K562 (cell line): Measurements from ENCODE around the gene CLEC4M. TPM values are rescaled to one million over a fixed set of nuclear protein-coding genes. Genes with fewer than 3 reads are reported as not detected.
A peak's percentile ranks its signal among the peaks of the same experiment; 100 is the strongest.

ENCODE experiments used
- BRD9 ChIP-seq: fragments of 450-650 bp; IDR thresholded peaks from 2 replicates; pipeline ENCODE4 v1.6.1; 2018; ENCODE audit warnings: low read depth; ENCODE audit not compliant: partially characterized antibody
- CBFA2T2 ChIP-seq: fragments of 450-650 bp; conservative IDR thresholded peaks from 2 replicates; pipeline ENCODE4 v1.6.1; 2017; ENCODE audit warnings: mild to moderate bottlenecking
- CBX3 ChIP-seq, 2 experiments: IDR thresholded peaks; 1 replicate in 1 of 2; 2 replicates in 1 of 2; pipeline ENCODE4 v1.6.1; 2012; ENCODE audit warnings: inconsistent platforms in 2 of 2, low read length in 2 of 2, borderline replicate concordance in 1 of 2, control low read depth in 1 of 2
- DDX20 ChIP-seq: fragments of 450-650 bp; IDR thresholded peaks from 2 replicates; pipeline ENCODE4 v1.6.1; 2016; ENCODE audit warnings: missing genetic modification characterization, low read depth, mild to moderate bottlenecking, missing compliant biosample characterization, moderate library complexity
- E2F3 ChIP-seq: fragments of 250-450 bp; sonication (Bioruptor Pico); IDR thresholded peaks from 2 replicates; pipeline ENCODE4 v1.4.0; 2020; ENCODE audit warnings: mild to moderate bottlenecking
- FOXA3 ChIP-seq, 2 experiments: fragments of 450-650 bp in 1 of 2; sonication (generic) in 1 of 2; formaldehyde crosslinking; IDR thresholded peaks in 1 of 2; conservative IDR thresholded peaks in 1 of 2; 2 replicates each; pipeline versions ENCODE4 v1.4.0 to v1.8.0; 2020 to 2022; ENCODE audit warnings: mild to moderate bottlenecking in 2 of 2, missing genetic modification reagents in 1 of 2
- GATAD2B ChIP-seq: fragments of 450-650 bp; IDR thresholded peaks from 2 replicates; pipeline ENCODE4 v1.6.1; 2017; ENCODE audit warnings: mild to moderate bottlenecking, borderline replicate concordance
- HLTF ChIP-seq: fragments of 450-650 bp; IDR thresholded peaks from 2 replicates; pipeline ENCODE4 v1.6.1; 2016
- HNRNPL ChIP-seq: fragments of 200-400 bp; formaldehyde crosslinking; IDR thresholded peaks from 2 replicates; pipeline ENCODE4 v1.6.1; 2017; ENCODE audit warnings: low read depth, mild to moderate bottlenecking, low read length
- L3MBTL2 ChIP-seq: fragments of 450-650 bp; IDR thresholded peaks from 2 replicates; pipeline ENCODE4 v1.6.1; 2016; ENCODE audit warnings: mild to moderate bottlenecking, moderate library complexity
- LARP7 ChIP-seq: fragments of 450-650 bp; IDR thresholded peaks from 2 replicates; pipeline ENCODE4 v1.6.1; 2016
- NFIX ChIP-seq: fragments of 250-450 bp; sonication (Bioruptor Pico); IDR thresholded peaks from 2 replicates; pipeline ENCODE4 v1.4.0; 2020; ENCODE audit warnings: low read depth, mild to moderate bottlenecking, moderate library complexity
- RCOR1 ChIP-seq, 2 experiments: IDR thresholded peaks; 2 replicates each; pipeline ENCODE4 v1.6.1; 2012; ENCODE audit warnings: low read depth in 2 of 2, low read length in 2 of 2, borderline replicate concordance in 1 of 2, improper control_type of control experiment in 1 of 2
- RHOXF2B ChIP-seq: fragments of 250-450 bp; sonication (Bioruptor Pico); conservative IDR thresholded peaks from 2 replicates; pipeline ENCODE4 v1.5.1; 2021
- SIRT6 ChIP-seq: IDR thresholded peaks from one replicate; pipeline ENCODE4 v1.6.1; 2012; ENCODE audit warnings: low read depth, mild to moderate bottlenecking, control low read depth, inconsistent platforms, low read length, moderate library complexity
- SRSF3 ChIP-seq: fragments of 200-400 bp; formaldehyde crosslinking; IDR thresholded peaks from 2 replicates; pipeline ENCODE4 v1.6.1; 2016; ENCODE audit warnings: mild to moderate bottlenecking, low read length, moderate library complexity; ENCODE audit not compliant: insufficient read depth
- STAT5A ChIP-seq: IDR thresholded peaks from 2 replicates; pipeline ENCODE4 v1.6.1; 2012; ENCODE audit warnings: low read length, inconsistent platforms, borderline replicate concordance
- TCF3 ChIP-seq: sonication (generic); formaldehyde crosslinking; IDR thresholded peaks from 2 replicates; pipeline ENCODE4 v1.4.0; 2020; ENCODE audit warnings: mild to moderate bottlenecking, missing genetic modification reagents
- ZNF239 ChIP-seq: fragments of 250-450 bp; sonication (Bioruptor Pico); IDR thresholded peaks from 2 replicates; pipeline ENCODE4 v1.4.0; 2020; ENCODE audit warnings: mild to moderate bottlenecking
- ZNF3 ChIP-seq: fragments of 250-450 bp; sonication (Bioruptor Pico); IDR thresholded peaks from 2 replicates; pipeline ENCODE4 v1.5.0; 2021; ENCODE audit warnings: mild to moderate bottlenecking, moderate library complexity
- polyA plus RNA-seq, 8 experiments: library from polyadenylated mRNA; depleted of rRNA in 4 of 8; stranded (reverse) in 5 of 8; unstranded in 3 of 8; fragments of >200 nt; fragmentation: Nextera tagmentation in 2 of 8; fragmentation: Illumina TruSeq in 1 of 8; extraction: Ambion mirVana in 2 of 8; extraction: Trizol in 1 of 8; gene quantifications; 2 replicates each; pipeline versions ENCODE4 v1.2.1 to v1.2.3, GENCODE V29; 2011 to 2014; ENCODE audit warnings: inconsistent platforms in 1 of 8, missing spikeins in 1 of 8
- total RNA-seq, 7 experiments: library from RNA; depleted of rRNA in 6 of 7; stranded (reverse); fragments of >200 nt in 6 of 7; fragmentation: Illumina TruSeq in 2 of 7; extraction: Trizol in 2 of 7; gene quantifications; 2 replicates each; pipeline versions ENCODE4 v1.2.1 to v1.2.3, GENCODE V29; 2011 to 2021; ENCODE audit warnings: low replicate concordance in 1 of 7
- TF ChIP-seq, protein P1 (sequence below): sonication (generic); formaldehyde crosslinking; IDR thresholded peaks from 2 replicates; pipeline ENCODE4 v1.8.0; 2022; ENCODE audit warnings: mild to moderate bottlenecking, missing genetic modification reagents, borderline replicate concordance
- TF ChIP-seq, protein P2 (sequence below): fragments of 450-650 bp; IDR thresholded peaks from 2 replicates; pipeline ENCODE4 v1.6.1; 2018; ENCODE audit not compliant: partially characterized antibody
- TF ChIP-seq, protein P3 (sequence below), 2 experiments: fragments of 450-650 bp; conservative IDR thresholded peaks; 2 replicates each; pipeline ENCODE4 v1.6.1; 2017; ENCODE audit warnings: mild to moderate bottlenecking in 2 of 2, moderate library complexity in 2 of 2

The CLEC4M gene
- total and polyA plus RNA-seq, 9 of the 15 experiments (the other 6 are each of a cell fraction or from before 2014, with no cell fraction given) = 0.08 to 0.18 TPM; not detected in 7

DNA sequence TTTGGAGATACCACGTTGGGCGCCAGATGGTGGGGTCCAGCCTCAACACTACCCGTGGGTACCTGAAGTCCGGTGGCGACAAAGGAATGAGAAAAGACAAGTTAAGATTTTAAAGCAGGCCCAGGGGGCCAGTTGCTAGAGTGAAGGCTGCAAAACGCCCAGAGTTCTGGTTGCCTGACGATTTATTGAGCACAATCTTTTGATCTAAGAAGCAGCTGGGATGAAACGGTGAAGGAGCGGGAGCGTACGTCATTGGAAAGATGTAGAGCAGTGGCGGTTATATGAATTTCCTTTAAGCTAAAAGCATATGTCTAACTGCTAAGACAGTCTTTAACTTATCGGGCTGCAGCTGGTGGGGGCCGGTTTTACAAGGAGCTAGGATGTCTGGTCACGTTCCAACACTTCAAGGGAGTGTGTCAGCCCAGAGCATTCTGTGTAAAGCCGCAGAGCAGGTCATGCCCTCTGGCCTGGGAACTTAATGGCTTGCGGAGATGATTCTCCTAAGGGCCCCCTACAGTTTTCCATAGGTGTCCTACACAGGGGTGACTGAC, 38.1 kb downstream of the CLEC4M start (continued):
- TF ChIP-seq, protein P1, sequence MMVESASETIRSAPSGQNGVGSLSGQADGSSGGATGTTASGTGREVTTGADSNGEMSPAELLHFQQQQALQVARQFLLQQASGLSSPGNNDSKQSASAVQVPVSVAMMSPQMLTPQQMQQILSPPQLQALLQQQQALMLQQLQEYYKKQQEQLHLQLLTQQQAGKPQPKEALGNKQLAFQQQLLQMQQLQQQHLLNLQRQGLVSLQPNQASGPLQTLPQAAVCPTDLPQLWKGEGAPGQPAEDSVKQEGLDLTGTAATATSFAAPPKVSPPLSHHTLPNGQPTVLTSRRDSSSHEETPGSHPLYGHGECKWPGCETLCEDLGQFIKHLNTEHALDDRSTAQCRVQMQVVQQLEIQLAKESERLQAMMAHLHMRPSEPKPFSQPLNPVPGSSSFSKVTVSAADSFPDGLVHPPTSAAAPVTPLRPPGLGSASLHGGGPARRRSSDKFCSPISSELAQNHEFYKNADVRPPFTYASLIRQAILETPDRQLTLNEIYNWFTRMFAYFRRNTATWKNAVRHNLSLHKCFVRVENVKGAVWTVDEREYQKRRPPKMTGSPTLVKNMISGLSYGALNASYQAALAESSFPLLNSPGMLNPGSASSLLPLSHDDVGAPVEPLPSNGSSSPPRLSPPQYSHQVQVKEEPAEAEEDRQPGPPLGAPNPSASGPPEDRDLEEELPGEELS (CRISPR knock-in tag) = no peak
- TF ChIP-seq E2F3 (CRISPR knock-in tag) = no peak
- TF ChIP-seq CBX3 (IDR thresholded peaks at IDR 0.05; ENCODE audit: borderline replicate concordance in 1 of 2, low read length in 2 of 2) = peak in 1 of 2 experiments; percentile 51; a peak in 1 of 3 replicates
- TF ChIP-seq, protein P2, sequence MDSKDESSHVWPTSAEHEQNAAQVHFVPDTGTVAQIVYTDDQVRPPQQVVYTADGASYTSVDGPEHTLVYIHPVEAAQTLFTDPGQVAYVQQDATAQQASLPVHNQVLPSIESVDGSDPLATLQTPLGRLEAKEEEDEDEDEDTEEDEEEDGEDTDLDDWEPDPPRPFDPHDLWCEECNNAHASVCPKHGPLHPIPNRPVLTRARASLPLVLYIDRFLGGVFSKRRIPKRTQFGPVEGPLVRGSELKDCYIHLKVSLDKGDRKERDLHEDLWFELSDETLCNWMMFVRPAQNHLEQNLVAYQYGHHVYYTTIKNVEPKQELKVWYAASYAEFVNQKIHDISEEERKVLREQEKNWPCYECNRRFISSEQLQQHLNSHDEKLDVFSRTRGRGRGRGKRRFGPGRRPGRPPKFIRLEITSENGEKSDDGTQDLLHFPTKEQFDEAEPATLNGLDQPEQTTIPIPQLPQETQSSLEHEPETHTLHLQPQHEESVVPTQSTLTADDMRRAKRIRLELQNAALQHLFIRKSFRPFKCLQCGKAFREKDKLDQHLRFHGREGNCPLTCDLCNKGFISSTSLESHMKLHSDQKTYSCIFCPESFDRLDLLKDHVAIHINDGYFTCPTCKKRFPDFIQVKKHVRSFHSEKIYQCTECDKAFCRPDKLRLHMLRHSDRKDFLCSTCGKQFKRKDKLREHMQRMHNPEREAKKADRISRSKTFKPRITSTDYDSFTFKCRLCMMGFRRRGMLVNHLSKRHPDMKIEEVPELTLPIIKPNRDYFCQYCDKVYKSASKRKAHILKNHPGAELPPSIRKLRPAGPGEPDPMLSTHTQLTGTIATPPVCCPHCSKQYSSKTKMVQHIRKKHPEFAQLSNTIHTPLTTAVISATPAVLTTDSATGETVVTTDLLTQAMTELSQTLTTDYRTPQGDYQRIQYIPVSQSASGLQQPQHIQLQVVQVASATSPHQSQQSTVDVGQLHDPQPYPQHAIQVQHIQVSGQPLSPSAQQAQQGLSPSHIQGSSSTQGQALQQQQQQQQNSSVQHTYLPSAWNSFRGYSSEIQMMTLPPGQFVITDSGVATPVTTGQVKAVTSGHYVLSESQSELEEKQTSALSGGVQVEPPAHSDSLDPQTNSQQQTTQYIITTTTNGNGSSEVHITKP = no peak
- TF ChIP-seq NFIX = no peak
- TF ChIP-seq CBFA2T2 = peak; percentile 66
- peak; percentile 49; the same call in 1 of the 2 replicates for TF ChIP-seq L3MBTL2
- no peak for TF ChIP-seq HLTF
- TF ChIP-seq ZNF239 (CRISPR knock-in tag) = no peak
- no peak for TF ChIP-seq DDX20 (tag)
- TF ChIP-seq FOXA3 (CRISPR knock-in tag; conservative IDR thresholded peaks at IDR 0.05 in 1 of 2, IDR thresholded peaks at IDR 0.05 in 1 of 2) = no peak
- TF ChIP-seq STAT5A = peak; percentile 54
- TF ChIP-seq RHOXF2B (CRISPR knock-in tag) = no peak
- TF ChIP-seq SRSF3 = no peak
- no peak for TF ChIP-seq GATAD2B
- TF ChIP-seq RCOR1 (IDR thresholded peaks at IDR 0.05; ENCODE audit: borderline replicate concordance in 1 of 2, low read depth in 2 of 2, low read length in 2 of 2) = 0 out of 4 replicates have a peak, but pooled peaks of 1 of the 2 experiments have one; percentile 28
- TF ChIP-seq SIRT6 = no peak
- TF ChIP-seq HNRNPL = no peak
- TF ChIP-seq, protein P3, sequence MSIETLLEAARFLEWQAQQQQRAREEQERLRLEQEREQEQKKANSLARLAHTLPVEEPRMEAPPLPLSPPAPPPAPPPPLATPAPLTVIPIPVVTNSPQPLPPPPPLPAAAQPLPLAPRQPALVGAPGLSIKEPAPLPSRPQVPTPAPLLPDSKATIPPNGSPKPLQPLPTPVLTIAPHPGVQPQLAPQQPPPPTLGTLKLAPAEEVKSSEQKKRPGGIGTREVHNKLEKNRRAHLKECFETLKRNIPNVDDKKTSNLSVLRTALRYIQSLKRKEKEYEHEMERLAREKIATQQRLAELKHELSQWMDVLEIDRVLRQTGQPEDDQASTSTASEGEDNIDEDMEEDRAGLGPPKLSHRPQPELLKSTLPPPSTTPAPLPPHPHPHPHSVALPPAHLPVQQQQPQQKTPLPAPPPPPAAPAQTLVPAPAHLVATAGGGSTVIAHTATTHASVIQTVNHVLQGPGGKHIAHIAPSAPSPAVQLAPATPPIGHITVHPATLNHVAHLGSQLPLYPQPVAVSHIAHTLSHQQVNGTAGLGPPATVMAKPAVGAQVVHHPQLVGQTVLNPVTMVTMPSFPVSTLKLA (conservative IDR thresholded peaks at IDR 0.05) = no peak
- TF ChIP-seq TCF3 (CRISPR knock-in tag) = peak; percentile 52
- no peak for TF ChIP-seq LARP7
- no peak for TF ChIP-seq ZNF3 (CRISPR knock-in tag)
- no peak for TF ChIP-seq BRD9
